SK-N-SH treated with all-trans-retinoic acid at 6 μM for 48 hours (cell line): ENCODE results near the gene PTGDR2.

ENCODE experiments used
- ATAC-seq: fragments of 200-7000 bp; cut with Tn5 transposase; 3 replicates; pipeline ENCODE4 v1.9.1; 2020; ENCODE audit warnings: mild to moderate bottlenecking, moderate library complexity
- ARNTL ChIP-seq: fragments of 450-650 bp; formaldehyde crosslinking; IDR thresholded peaks from 2 replicates; pipeline ENCODE4 v1.5.0; 2020; ENCODE audit warnings: low read depth, mild to moderate bottlenecking, moderate library complexity, borderline replicate concordance
- BACH2 ChIP-seq: fragments of 250-450 bp; sonication (Bioruptor Pico); IDR thresholded peaks from 2 replicates; pipeline ENCODE4 v1.9.0; 2021; ENCODE audit warnings: mild to moderate bottlenecking, borderline replicate concordance
- CSDC2 ChIP-seq: fragments of 250-450 bp; sonication (Bioruptor Pico); IDR thresholded peaks from 2 replicates; pipeline ENCODE4 v1.5.0; 2020; ENCODE audit warnings: mild to moderate bottlenecking, moderate library complexity
- CSRNP3 ChIP-seq: fragments of 250-450 bp; sonication (Bioruptor Pico); IDR thresholded peaks from 2 replicates; pipeline ENCODE4 v1.5.1; 2021; ENCODE audit warnings: mild to moderate bottlenecking, moderate library complexity
- ESRRG ChIP-seq: fragments of 250-450 bp; sonication (Bioruptor Pico); IDR thresholded peaks from 2 replicates; pipeline ENCODE4 v1.6.1; 2021; ENCODE audit warnings: mild to moderate bottlenecking
- GLIS3 ChIP-seq: fragments of 250-450 bp; sonication (Bioruptor Pico); IDR thresholded peaks from 2 replicates; pipeline ENCODE4 v1.5.0; 2020; ENCODE audit warnings: mild to moderate bottlenecking, moderate library complexity
- ISL1 ChIP-seq: fragments of 250-450 bp; sonication (Bioruptor Pico); IDR thresholded peaks from 2 replicates; pipeline ENCODE4 v2.1.2; 2022; ENCODE audit warnings: mild to moderate bottlenecking, moderate library complexity
- OSR1 ChIP-seq: fragments of 250-450 bp; sonication (Bioruptor Pico); IDR thresholded peaks from 2 replicates; pipeline ENCODE4 v1.8.0; 2022; ENCODE audit warnings: moderate library complexity, mild to moderate bottlenecking, inconsistent platforms
- PPARA ChIP-seq: fragments of 250-450 bp; sonication (Bioruptor Pico); IDR thresholded peaks from 2 replicates; pipeline ENCODE4 v1.5.0; 2020; ENCODE audit warnings: mild to moderate bottlenecking, borderline replicate concordance
- RARB ChIP-seq: fragments of 250-450 bp; sonication (Bioruptor Pico); IDR thresholded peaks from 2 replicates; pipeline ENCODE4 v1.8.0; 2021; ENCODE audit warnings: mild to moderate bottlenecking, moderate library complexity
- SNAI2 ChIP-seq: fragments of 250-450 bp; sonication (Bioruptor Pico); IDR thresholded peaks from 2 replicates; pipeline ENCODE4 v1.5.0; 2020; ENCODE audit warnings: mild to moderate bottlenecking, moderate library complexity
- TCF4 ChIP-seq: fragments of 250-450 bp; sonication (Bioruptor Pico); IDR thresholded peaks from 2 replicates; pipeline ENCODE4 v1.8.0; 2021; ENCODE audit warnings: mild to moderate bottlenecking, moderate library complexity, borderline replicate concordance
- TOX ChIP-seq: fragments of 250-450 bp; sonication (Bioruptor Pico); IDR thresholded peaks from 2 replicates; pipeline ENCODE4 v1.8.0; 2021; ENCODE audit warnings: mild to moderate bottlenecking, moderate library complexity, borderline replicate concordance
- TSHZ2 ChIP-seq: fragments of 250-450 bp; sonication (Bioruptor Pico); IDR thresholded peaks from 2 replicates; pipeline ENCODE4 v1.5.0; 2020; ENCODE audit warnings: mild to moderate bottlenecking, moderate library complexity
- ZC3H10 ChIP-seq: fragments of 250-450 bp; sonication (Bioruptor Pico); IDR thresholded peaks from 2 replicates; pipeline ENCODE4 v1.5.1; 2021; ENCODE audit warnings: mild to moderate bottlenecking, moderate library complexity
- ZFP3 ChIP-seq: fragments of 250-450 bp; sonication (Bioruptor Pico); IDR thresholded peaks from 2 replicates; pipeline ENCODE4 v1.5.0; 2020; ENCODE audit warnings: mild to moderate bottlenecking, moderate library complexity
- ZFP30 ChIP-seq: fragments of 450-650 bp; formaldehyde crosslinking; IDR thresholded peaks from 2 replicates; pipeline ENCODE4 v1.5.0; 2022; ENCODE audit warnings: mild to moderate bottlenecking, moderate library complexity
- ZNF565 ChIP-seq: fragments of 450-650 bp; formaldehyde crosslinking; conservative IDR thresholded peaks from 2 replicates; pipeline ENCODE4 v1.5.0; 2020; ENCODE audit warnings: low read depth, mild to moderate bottlenecking, moderate library complexity
- ZNF70 ChIP-seq: fragments of 450-650 bp; formaldehyde crosslinking; IDR thresholded peaks from 2 replicates; pipeline ENCODE4 v1.5.0; 2020; ENCODE audit warnings: mild to moderate bottlenecking, moderate library complexity
- ZNF8 ChIP-seq: fragments of 450-650 bp; formaldehyde crosslinking; IDR thresholded peaks from 2 replicates; pipeline ENCODE4 v1.5.0; 2020; ENCODE audit warnings: mild to moderate bottlenecking, moderate library complexity
- TF ChIP-seq, protein P1 (sequence below): fragments of 250-450 bp; sonication (Bioruptor Pico); IDR thresholded peaks from 2 replicates; pipeline ENCODE4 v1.8.0; 2021; ENCODE audit warnings: low read depth, mild to moderate bottlenecking, moderate library complexity, borderline replicate concordance
- TF ChIP-seq, protein P2 (sequence below): fragments of 250-450 bp; sonication (Bioruptor Pico); IDR thresholded peaks from 2 replicates; pipeline ENCODE4 v1.5.1; 2020; ENCODE audit warnings: low read depth, mild to moderate bottlenecking, moderate library complexity
- TF ChIP-seq, protein P3 (sequence below): fragments of 250-450 bp; sonication (Bioruptor Pico); IDR thresholded peaks from 2 replicates; pipeline ENCODE4 v1.8.0; 2020; ENCODE audit warnings: mild to moderate bottlenecking, moderate library complexity, borderline replicate concordance

Gene PTGDR2

GRCh38 chr11:60803273-60803936 lies 52.3 kb downstream of the PTGDR2 start:
- ATAC-seq, result no peak
- no peak for TF ChIP-seq CSDC2 (CRISPR knock-in tag)
- TF ChIP-seq, protein P1, sequence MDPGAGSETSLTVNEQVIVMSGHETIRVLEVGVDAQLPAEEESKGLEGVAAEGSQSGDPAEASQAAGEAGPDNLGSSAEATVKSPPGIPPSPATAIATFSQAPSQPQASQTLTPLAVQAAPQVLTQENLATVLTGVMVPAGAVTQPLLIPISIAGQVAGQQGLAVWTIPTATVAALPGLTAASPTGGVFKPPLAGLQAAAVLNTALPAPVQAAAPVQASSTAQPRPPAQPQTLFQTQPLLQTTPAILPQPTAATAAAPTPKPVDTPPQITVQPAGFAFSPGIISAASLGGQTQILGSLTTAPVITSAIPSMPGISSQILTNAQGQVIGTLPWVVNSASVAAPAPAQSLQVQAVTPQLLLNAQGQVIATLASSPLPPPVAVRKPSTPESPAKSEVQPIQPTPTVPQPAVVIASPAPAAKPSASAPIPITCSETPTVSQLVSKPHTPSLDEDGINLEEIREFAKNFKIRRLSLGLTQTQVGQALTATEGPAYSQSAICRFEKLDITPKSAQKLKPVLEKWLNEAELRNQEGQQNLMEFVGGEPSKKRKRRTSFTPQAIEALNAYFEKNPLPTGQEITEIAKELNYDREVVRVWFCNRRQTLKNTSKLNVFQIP (CRISPR knock-in tag), result no peak
- TF ChIP-seq TSHZ2 (CRISPR knock-in tag), result no peak
- no peak for TF ChIP-seq ZFP3 (CRISPR knock-in tag)
- TF ChIP-seq ZNF70 (CRISPR knock-in tag), result no peak
- TF ChIP-seq ZFP30, result no peak
- TF ChIP-seq, protein P2, sequence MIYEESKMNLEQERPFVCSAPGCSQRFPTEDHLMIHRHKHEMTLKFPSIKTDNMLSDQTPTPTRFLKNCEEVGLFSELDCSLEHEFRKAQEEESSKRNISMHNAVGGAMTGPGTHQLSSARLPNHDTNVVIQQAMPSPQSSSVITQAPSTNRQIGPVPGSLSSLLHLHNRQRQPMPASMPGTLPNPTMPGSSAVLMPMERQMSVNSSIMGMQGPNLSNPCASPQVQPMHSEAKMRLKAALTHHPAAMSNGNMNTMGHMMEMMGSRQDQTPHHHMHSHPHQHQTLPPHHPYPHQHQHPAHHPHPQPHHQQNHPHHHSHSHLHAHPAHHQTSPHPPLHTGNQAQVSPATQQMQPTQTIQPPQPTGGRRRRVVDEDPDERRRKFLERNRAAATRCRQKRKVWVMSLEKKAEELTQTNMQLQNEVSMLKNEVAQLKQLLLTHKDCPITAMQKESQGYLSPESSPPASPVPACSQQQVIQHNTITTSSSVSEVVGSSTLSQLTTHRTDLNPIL (CRISPR knock-in tag), result no peak
- TF ChIP-seq ESRRG (CRISPR knock-in tag), result no peak
- TF ChIP-seq CSRNP3, result no peak
- no peak for TF ChIP-seq TOX (CRISPR knock-in tag)
- TF ChIP-seq GLIS3 (CRISPR knock-in tag), result no peak
- no peak for TF ChIP-seq PPARA
- TF ChIP-seq ISL1, result no peak
- no peak for TF ChIP-seq ARNTL (CRISPR knock-in tag)
- no peak for TF ChIP-seq TCF4 (CRISPR knock-in tag)
- TF ChIP-seq, protein P3, sequence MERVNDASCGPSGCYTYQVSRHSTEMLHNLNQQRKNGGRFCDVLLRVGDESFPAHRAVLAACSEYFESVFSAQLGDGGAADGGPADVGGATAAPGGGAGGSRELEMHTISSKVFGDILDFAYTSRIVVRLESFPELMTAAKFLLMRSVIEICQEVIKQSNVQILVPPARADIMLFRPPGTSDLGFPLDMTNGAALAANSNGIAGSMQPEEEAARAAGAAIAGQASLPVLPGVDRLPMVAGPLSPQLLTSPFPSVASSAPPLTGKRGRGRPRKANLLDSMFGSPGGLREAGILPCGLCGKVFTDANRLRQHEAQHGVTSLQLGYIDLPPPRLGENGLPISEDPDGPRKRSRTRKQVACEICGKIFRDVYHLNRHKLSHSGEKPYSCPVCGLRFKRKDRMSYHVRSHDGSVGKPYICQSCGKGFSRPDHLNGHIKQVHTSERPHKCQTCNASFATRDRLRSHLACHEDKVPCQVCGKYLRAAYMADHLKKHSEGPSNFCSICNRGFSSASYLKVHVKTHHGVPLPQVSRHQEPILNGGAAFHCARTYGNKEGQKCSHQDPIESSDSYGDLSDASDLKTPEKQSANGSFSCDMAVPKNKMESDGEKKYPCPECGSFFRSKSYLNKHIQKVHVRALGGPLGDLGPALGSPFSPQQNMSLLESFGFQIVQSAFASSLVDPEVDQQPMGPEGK (CRISPR knock-in tag), result no peak
- no peak for TF ChIP-seq ZC3H10 (CRISPR knock-in tag)
- TF ChIP-seq BACH2 (CRISPR knock-in tag), result no peak
- TF ChIP-seq ZNF565 (CRISPR knock-in tag), result no peak
- no peak for TF ChIP-seq ZNF8

- no peak for ATAC-seq
- no peak for TF ChIP-seq OSR1
- no peak for TF ChIP-seq ESRRG (CRISPR knock-in tag)
- no peak for TF ChIP-seq ARNTL (CRISPR knock-in tag)
- TF ChIP-seq RARB (CRISPR knock-in tag), result no peak
- TF ChIP-seq, protein P2 (CRISPR knock-in tag), result no peak
- no peak for TF ChIP-seq ZNF70 (CRISPR knock-in tag)
- no peak for TF ChIP-seq ZFP3 (CRISPR knock-in tag)
- TF ChIP-seq ZNF8, result no peak
- no peak for TF ChIP-seq SNAI2
- no peak for TF ChIP-seq TOX (CRISPR knock-in tag)
- TF ChIP-seq PPARA, result no peak
- no peak for TF ChIP-seq CSRNP3
- no peak for TF ChIP-seq TCF4 (CRISPR knock-in tag)
- no peak for TF ChIP-seq ISL1
- TF ChIP-seq TSHZ2 (CRISPR knock-in tag), result no peak
- TF ChIP-seq CSDC2 (CRISPR knock-in tag), result no peak
Measured at GRCh38 chr11:60801194-60801593, 54.6 kb downstream of the PTGDR2 start.
